Amniotic epithelial cell (primary cell): Measurements from ENCODE around the gene ENHO.
"Not testable (repeated sequence)": the region's sequence is repeated elsewhere in the genome, so short reads cannot be mapped to it uniquely, and the experiment has no call there.

Experiments used
- DNase-seq: peaks from one replicate; pipeline ENCODE4 v3.0.0-alpha.2; 2010; ENCODE audit warnings: low read depth

The ENHO gene

DNA sequence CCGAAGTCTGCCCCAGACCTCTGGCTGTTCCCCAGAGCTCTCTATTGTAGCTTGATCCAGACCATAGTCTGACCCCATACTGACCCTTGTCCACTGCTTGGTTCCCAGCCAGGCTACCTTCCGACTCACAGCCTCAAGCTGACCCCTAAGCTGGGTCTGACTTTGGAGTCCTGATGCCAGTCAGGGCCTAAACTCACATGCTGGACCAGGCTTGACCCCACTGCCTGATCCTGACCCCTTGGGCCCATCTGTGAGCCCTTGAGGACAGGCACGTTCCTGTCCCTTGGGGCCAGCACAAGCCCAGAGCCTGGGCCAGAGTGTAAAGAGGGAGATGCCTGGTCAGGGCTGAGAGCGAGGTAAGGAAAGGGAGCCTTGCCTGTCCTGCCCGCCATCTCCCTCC lies 32.7 kb upstream of the ENHO start:
- DNase-seq = no peak

DNA sequence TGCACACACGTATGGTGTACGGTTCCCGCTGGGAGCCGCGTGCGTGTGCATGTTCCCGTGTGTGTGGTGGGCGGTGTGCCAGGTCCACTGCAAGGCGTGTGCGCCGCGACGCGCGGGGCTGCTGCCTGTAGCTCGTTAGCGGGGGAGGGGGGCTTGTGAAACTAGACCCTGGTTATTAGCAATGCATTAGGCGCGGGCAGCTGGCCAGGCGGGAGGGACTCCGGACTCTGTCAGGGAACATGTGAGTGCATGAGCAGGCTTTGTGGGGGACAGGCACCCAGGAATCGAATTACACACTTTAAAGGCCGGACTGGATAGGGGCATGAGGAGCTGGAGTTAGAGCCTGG lies 32.2 kb upstream of the ENHO start:
- DNase-seq = no peak

DNA sequence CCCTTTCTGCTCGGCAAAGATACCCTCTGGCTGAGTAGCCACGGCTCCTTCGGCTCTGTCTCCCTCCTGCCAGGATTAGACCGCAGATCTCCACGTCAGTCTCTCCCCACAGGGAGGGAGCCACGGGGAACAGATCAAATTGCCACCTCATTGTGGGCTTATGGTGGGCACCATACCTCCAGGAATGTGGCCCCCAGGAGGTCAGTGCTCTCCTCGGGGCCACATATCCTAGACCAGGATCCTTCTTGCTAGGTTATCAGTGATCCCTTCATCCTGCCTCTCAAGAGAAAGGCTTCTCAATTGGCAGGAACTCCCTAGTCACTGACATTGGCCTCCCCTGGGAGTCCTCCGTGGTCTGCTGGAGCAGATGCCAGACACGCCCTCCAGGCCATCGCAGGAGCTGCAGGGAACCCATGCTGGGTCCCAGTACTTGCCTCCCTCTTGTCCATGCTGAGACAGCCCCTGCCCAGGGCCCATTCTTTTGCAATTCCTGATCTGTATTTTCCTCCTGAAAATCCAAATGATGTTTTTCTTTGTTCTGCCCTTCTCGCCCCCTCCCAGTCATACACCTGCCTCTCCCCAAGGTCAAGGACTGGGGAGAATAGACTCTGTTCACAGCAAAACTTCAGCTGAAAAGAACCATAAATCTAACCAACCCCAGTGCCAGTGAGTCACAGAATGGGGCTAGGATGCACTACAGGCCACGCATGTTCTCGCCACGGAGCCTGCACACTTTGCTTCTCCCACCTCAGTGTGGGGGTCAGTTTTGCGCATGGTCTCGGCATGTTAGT lies 31.6 kb upstream of the ENHO start:
- DNase-seq = no peak

DNA sequence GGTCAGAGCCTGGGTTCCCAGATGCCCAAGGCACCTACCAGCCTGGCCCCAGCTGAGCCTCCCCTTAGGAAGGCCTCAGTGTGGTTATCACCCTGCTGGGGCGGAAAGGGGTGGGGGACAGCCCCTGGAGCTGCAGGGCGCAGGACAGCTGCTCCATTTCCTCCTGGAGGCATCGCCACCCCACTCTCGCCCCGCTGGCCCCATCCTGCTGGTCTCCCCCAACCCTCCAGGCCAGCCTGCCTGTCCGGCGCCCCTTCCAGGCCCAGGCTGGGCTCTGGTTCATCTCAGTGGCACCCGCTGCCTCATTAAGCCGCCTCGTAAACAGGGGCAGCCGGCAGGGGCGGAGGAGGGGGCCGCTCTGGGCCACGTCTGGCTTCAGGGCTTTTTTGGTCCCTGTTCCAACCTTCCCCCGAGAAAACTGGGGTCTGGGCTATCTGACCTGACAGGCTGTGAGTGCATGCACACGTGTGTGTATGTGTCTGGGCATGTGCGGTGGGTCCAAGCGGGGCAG lies 30.8 kb upstream of the ENHO start:
- DNase-seq = no peak

DNA sequence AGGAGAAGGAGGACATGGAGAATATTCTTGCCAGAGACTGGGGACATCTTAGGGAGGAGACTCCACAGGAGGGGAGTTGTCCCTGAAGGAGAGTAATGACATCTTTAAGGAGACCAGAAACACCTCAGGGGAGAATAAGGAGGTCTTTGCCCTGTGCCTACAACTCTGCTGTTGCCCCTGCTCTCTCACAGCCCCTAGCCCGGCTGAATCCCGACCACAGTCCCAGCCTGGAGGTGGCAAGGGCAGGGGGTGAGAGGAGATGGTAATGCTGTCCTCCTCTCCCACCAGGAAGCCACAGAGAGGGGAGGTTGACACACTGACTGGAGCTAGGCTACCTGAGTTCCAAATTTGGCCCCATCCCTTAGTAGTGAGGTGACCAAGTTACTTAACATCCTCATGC lies 30.2 kb upstream of the ENHO start:
- DNase-seq = no peak

DNA sequence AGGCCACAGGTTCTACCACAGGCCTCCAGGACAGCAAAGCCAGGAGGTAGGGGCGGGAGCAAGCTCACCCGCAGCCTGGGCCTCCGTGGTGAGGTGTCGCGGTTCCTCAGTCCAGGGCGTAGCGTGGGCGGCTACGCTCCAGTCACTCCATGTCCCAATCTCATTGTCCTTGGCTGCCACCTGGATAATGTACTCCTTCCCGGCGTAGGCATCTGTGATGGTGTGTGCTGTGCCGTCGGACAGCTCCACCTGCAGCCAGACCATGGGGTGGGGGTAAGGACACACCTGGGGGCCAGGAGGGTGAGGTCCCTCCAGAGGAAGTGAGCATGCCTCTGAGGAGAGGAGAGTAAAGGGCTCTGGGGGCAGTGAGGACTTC lies 29.8 kb upstream of the ENHO start:
- DNase-seq = no peak

DNA sequence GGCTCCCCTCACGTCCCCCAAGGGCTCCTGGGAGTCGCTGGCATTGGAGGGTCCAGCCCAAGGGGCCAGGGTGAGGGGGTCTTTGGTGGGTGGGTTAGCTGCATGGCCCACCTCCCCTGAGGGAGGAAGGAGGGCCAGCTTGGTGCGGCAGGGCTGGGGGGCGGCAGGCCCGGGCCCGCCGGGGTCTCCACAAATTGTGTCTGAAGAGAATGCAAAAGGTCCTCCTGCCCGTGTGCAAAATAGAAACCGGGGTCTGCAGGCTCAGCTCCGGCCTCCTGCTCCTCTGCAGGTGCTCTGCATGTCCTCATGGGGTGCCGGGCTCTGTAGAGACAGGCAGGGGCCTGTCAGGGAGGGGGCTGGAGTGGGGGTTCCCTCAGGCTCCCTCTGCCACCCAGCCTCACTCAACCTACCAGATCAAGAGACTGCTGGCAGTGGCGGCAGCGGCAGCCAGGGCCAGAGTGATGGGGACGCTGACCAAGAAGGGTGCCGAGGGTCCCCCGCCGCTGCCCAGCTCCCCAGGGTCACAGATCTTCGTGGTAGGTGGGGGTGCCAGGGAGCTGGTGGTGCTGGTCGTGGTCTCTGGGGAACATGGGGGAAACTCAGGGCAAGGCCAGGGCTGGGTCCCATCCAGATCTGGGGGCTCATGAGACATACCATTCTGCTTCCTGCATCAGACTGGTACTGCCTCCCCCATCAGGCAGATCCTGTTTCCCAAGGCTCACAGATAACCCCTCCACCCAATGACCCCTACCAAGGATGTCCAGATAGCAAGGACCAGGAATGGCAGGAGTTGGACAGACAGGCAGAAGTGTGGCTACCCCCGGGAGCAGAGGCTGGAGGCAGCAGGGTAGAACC lies 29.2 kb upstream of the ENHO start:
- DNase-seq = no peak

DNA sequence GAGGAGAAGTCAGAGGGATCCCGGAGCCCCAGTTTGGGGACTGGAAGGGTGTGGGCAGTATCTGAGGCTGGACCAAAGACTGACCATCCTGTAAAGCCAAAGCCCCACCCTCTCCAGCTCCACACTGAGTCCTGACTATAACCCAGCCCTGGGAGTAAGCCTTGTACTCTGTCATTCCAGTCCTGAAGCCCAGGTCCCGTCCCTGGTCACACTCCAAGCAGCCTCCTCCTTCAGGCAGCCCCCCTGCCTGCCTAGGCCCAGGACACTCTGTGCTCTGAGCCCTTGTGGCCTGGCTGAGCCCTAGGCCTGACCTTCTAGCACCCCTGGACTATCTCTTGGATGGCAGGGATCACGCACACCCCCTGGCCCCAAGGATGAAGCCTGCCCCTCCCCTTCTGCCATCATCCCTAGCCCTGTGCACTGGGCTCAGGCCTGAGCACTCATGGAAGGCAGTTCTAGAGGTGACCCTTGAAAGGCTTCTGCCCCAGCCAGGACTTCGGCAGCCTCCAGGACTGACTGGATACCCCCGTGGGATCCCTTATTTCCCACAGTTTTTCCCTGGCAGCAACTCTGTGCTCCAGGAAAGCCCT lies 28.0 kb upstream of the ENHO start:
- no peak for DNase-seq

DNA sequence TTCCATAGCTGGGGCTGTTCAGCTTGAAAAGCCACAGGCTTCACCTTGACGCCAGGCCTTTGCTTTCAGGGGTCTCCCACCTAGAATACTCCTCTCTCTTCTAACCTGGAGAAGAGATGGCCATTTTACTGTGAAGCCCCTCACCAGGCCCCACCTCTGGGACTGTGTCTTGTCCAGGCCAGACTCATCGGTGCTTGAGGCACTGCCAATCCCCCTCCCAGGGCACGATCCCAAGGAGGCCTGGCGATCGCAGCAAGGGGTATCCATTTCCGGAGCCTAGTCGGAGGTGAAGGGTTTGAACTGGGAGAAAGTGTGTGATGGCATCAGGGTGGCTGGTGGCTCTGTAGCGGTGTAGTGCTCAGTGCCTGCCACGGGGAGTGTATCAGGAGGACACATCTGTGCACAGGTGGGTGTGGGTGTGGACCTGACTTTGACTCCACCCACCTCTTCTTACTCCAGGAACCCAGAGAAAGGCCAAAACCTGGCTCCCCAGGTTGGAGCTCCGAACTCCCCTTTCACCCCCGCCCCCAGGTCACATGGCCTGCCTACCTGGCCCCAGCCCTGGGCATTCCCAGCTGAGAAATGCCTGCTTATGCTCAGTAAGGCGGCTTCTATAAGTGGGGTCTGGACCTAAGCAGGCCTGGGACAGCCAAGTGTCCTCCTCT lies 27.4 kb upstream of the ENHO start:
- DNase-seq = no peak

DNA sequence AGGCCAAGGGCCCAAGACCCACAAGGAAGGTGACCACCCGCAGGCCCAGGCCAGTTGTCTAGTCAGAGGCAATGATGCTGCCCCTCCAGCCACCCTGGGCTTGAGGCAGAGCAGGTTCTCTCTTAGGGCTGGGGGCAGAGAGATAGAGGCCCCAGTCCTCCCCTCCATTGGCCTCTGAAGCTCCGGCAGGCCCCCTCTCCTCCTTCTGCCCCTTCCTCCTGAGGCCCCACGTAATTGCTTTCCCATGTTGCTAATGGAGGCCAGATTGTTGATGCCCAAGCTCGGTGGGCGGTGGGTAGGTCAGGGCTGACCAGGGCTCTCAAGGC lies 26.6 kb upstream of the ENHO start:
- DNase-seq = no peak

DNA sequence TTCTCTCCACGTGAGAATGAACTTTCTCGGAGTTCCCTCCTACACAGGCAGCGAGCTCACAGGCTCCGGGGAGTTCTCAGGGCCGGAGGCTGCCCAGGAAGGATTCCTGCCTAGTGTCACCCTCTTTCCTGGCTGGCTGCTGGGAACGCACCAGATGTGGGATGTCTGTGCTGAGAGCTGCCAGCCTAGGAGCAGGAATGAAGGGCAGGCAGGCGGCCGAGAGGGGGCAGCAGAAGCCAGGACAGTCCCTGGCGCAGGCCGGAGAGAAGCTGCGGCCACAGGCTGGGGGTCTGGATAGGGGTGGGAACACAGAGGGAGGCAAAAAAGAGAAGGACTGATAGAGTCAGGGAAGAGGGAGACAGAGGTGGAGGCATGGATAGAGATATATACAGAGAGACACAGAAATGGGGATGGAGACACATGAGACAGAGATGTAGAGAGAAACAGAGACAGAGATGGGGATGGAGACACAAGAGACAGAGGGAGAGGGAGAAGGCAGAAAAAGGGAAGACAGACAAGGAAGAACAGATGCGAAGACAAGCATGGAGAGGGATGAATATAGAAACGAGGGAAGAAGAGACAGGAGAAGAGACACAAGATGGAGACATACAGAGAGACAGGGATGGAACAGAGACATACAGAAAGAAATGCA lies 25.3 kb upstream of the ENHO start:
- DNase-seq = peak; percentile 30

DNA sequence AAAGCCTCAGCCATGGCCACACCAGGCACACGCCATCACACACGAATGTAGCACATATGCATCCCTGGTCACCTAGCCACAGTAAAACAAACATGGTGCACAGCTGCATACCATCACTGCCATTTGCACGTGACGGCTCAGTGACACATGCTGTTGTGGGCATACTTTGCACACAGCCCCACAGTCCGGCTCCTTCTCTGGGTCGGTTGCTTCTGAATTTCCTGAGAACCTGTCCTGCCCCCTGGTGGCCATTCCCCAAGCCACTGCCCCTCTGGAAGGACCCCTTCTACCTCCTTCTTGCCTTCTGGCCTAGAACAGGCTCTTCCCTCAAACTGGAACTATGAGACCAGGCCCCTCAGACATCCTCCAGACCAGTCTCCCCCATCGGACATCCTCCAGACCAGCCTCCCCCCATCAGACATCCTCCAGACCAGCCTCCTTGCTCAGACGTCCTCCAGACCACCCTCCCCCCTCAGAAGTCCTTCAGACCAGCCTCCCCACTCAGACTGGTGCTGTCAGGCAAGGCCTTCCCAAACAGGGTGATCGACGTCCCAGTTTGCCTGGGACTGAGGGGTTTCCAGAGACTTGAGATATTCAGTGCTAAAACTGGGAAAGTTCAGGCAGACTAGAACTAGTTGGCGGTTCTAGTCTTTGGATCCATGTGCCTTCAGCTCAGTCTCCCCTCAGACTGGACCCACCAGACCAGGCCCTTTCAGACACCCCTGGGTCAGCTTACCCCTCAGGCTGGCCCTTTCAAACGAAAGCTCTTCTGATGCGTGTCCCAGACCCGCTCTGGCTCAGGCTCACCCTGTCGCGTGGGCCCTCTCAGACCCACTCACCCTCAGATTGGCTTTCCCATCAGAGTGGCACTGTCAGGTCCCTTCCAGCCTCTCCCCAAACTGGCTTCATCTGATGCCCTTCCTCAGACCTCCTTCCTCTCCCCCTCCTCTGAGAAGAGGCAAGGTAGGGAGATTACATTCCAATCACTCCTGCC lies 24.3 kb upstream of the ENHO start:
- peak; percentile 74 for DNase-seq

DNA sequence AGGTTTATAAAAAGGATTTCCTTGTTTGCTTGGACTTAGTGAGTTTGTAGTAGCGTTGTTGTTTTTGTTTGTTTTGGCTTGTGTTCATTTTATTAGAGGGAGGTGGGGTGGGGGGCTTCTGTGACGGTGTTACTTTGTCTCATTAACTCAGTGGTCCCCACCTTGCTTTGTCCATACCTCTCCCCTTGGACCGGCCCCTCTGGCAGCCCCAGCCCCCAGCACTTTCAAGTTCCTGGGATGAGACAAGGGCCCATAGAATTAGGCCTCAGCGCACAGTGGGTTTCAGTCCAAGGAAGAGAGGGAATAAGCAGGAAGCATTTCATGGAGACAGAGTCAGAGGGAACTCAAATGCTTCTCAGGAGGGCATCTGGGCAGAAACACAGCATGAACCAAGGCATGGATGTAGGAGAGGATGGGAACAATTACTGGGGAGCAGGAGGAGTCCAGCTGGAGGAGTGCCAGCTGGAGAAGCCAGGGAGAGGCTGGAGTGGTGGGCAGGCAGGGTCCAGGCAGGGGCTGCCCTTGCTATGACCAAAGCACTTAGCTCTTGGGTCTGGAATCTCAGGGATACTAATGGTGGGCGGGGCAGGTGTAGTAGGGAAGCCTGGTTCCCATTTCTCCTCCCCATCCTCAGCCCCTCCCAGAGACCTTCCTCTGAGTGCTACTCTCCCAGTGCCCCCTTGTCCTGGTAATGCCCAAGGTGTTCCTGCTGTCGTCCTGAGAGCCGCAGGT lies 23.5 kb upstream of the ENHO start:
- DNase-seq = no peak

DNA sequence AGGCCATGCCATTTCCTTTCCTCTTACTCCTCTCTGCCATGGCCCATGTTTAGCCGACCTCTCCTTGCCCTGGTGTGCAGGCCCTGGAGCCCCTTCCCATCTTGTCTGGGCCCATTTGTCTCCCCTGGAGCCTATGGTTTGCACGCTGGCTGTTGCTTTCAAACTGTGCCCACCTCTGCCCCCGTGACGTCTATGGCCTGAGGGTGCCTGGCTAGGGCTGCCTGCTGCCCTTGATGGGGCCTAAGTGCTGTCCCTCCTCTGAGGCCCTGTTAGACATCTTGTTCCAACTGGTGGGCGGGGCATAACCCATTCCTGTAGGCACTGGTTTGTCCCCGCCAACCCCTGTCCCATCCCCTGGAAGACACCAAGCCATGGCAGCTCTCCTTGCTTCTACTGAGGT lies 22.7 kb upstream of the ENHO start:
- DNase-seq = no peak

DNA sequence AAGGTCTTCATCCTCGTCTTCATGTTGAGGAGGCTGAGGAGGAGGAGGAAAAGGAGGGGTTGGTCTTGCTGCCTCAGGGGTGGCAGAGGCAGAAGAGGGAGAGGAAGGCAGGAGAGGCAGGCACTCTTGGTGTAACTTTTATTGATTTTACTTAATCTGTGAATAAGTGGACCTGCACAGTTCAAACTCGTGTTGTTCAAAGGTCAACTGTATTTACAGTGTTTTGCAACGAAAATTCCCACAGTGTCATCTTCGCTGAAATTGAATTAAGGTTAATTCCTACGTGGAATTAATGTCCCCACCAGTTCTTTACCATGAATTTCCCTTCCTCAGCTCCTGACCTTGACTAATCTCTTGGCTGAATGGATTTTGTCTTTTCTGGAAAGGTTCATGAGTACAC lies 21.2 kb upstream of the ENHO start:
- no peak for DNase-seq

DNA sequence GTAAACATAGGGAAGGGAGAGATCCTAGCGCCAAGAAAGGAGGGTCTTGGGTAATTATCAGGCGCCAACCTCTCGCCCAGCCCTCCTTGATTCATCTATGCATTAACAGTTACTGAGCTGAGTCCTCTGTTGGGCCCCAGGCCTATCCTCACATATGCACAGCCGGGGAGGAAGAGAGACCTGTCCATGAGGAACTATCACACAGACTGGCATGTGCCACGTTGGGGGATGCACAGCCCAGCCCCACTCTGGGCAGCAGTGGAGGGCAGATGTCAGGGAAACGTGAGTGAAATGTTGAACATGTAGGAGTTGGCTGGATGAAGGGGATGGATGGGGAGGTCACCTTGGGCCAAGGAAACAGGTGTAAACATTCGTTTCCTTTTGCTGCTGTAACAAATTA lies 18.8 kb upstream of the ENHO start:
- DNase-seq = no peak

DNA sequence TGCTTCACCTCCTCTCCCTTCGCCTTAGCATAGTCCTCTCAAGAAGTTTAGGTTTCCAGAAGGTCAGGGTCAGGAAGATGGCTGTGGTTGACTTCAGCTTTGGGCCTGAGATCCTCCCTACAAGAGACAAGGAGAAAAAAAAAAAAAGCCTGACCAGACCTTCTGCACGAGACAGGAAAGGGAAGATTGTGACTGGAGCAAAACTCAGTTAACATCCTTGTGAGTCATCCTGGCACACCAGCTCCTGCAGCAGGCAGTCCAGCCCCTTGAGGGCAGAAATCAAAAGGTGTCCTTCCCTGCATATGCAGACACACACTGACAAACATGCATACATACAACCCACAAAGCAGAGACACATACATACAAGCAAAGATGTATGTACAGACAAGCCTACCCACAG lies 18.0 kb upstream of the ENHO start:
- peak; percentile 61 for DNase-seq

DNA sequence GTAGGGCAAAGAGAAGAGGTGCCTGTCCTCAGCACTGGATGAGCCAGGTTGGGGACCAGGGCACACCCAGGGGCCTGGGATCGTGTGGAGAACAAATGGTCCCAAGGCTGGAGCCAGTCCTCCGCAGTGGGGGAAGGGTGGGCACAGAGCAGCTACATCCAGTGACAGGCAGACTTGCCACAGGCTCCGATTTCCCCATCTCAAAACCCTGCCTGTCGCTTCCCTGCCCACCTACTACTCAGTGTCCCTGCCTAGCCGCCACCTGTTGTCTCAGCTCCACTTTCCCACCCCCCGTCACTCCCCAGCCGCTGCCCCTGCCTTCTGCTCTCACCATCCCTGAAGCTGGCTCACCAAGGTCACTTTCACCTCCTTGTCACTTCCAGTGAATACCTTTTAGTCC lies 13.9 kb upstream of the ENHO start:
- no peak for DNase-seq

DNA sequence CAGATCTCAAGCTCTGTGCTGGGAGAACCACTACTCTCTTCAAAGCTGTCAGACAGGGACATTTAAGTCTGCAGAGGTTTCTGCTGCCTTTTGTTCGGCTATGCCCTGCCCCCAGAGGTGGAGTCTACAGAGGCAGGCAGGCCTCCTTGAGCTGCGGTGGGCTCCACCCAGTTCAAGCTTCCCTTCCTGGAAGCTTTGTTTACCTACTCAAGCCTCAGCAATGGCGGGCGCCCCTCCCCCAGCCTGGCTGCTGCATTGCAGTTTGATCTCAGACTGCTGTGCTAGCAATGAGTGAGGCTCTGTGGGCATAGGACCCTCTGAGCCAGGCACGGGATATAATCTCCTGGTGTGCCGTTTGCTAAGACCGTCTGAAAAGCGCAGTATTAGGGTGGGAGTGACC lies 9.3 kb upstream of the ENHO start:
- DNase-seq = not testable (repeated sequence)

DNA sequence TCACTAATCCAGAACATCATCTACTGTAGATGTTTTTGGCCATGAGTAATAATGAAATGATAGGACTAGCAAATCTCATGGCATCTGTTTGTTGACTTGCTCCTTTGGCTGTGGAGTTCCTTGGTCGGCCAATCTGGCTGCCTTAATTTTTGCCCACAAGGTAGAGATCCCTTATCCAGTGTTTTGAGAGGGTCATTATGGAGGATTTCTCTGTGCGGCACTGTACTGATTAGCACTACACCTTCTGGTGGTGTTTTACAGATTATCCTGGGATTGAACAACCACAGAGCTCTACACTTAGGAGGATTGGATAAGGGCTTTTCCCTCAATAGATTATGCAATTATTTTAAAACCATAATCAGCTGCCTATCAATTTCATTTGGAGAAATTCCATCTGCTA lies 3.2 kb upstream of the ENHO start:
- DNase-seq = no peak
